ENCODE results near the gene RFFL. TPM values are rescaled to one million over a fixed set of nuclear protein-coding genes. Genes with fewer than 3 reads are reported as not detected.
A peak's percentile ranks its signal among the peaks of the same experiment; 100 is the strongest.
"Not testable (repeated sequence)": the region's sequence is repeated elsewhere in the genome, so short reads cannot be mapped to it uniquely, and the experiment has no call there.

RFFL gene
- total RNA-seq, 1 donor from 2014 or later = 2.1 TPM

- no peak overlapping the region for H3K9ac ChIP-seq (ENCODE audit: low read depth in 1 of 3, low read length in 3 of 3)
- H3K36me3 ChIP-seq (ENCODE audit: control insufficient read depth in 3 of 3, insufficient read depth in 3 of 3, low read length in 3 of 3) = peaks cover 4 to 20% (median 11%) of the 10 kb centered on the region in 3 donors
- H3K4me1 ChIP-seq (ENCODE audit: control insufficient read depth in 3 of 3, insufficient read depth in 3 of 3, low read length in 3 of 3) = no peaks in the 10 kb centered on the region
- no peaks in the 10 kb centered on the region for H3K9me3 ChIP-seq (ENCODE audit: control insufficient read depth in 3 of 3, low read length in 3 of 3)
- H3K27ac ChIP-seq (ENCODE audit: low read depth, low read length) = no peak overlapping the region
- H3K27me3 ChIP-seq (ENCODE audit: control insufficient read depth in 3 of 3, insufficient read depth in 3 of 3, low read length in 3 of 3) = no peaks in the 10 kb centered on the region
- H3K4me3 ChIP-seq (ENCODE audit: low read length in 3 of 3) = no peak overlapping the region
These were observed 34.8 kb downstream of the RFFL start for GRCh38 chr17:35028531-35029262.

DNA sequence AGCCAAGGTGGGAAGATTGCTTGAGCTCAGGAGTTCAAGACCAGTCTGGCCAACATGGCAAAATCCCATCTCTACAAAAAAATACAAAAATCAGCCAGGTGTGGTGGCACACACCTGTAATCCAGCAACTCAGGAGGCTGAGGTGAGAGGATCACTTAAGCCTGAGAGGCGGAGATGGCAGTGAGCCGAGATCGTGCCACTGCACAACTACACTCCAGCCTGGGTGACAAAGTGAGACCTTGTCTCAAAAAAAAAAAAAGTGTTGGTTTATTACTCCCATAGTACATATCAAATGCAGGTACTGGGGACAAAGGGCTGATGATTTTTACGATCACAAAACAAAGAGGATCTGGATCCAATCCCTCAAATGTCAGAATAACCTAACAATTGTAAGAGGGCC lies 35.4 kb downstream of the RFFL start:
- H3K4me1 ChIP-seq (ENCODE audit: control insufficient read depth in 3 of 3, insufficient read depth in 3 of 3, low read length in 3 of 3); H3K4me3 ChIP-seq (ENCODE audit: low read length in 3 of 3); H3K27ac ChIP-seq (ENCODE audit: low read depth, low read length); H3K9ac ChIP-seq (ENCODE audit: low read depth in 1 of 3, low read length in 3 of 3); H3K27me3 ChIP-seq (ENCODE audit: control insufficient read depth in 3 of 3, insufficient read depth in 3 of 3, low read length in 3 of 3); H3K9me3 ChIP-seq (ENCODE audit: control insufficient read depth in 3 of 3, low read length in 3 of 3): not testable (repeated sequence)
- H3K36me3 ChIP-seq (ENCODE audit: control insufficient read depth in 3 of 3, insufficient read depth in 3 of 3, low read length in 3 of 3) = peaks cover 4 to 21% (median 11%) of the 10 kb centered on the region in 3 donors

DNA sequence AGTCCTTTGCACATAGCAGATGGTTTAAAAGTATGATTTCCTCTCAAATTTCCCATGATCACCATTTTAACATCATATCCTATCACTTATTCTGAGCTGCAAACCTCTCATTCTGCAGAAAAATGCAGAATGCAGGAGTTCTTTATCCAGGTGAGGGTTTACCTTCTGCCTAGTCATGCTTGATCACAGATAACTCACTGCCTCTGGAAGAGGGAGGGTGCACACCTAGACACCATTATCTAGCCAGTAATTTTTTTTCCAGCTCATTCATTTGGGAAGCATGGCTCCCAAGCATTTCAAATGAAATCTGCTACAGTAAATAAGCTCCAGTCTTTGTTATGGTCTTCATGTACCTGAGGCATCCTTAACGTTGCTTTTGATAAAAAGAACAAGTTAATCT lies 38.0 kb downstream of the RFFL start:
- H3K4me3 ChIP-seq (ENCODE audit: low read length in 3 of 3) = no peak overlapping the region
- no peak overlapping the region for H3K27ac ChIP-seq (ENCODE audit: low read depth, low read length)
- H3K9me3 ChIP-seq (ENCODE audit: control insufficient read depth in 3 of 3, low read length in 3 of 3) = no peaks in the 10 kb centered on the region
- H3K36me3 ChIP-seq (ENCODE audit: control insufficient read depth in 3 of 3, insufficient read depth in 3 of 3, low read length in 3 of 3) = peaks cover 10 to 26% (median 14%) of the 10 kb centered on the region in 3 donors
- H3K27me3 ChIP-seq (ENCODE audit: control insufficient read depth in 3 of 3, insufficient read depth in 3 of 3, low read length in 3 of 3) = no peaks in the 10 kb centered on the region
- H3K9ac ChIP-seq (ENCODE audit: low read depth in 1 of 3, low read length in 3 of 3) = no peak overlapping the region
- peaks cover 6 to 16% (median 13%) of the 10 kb centered on the region in 3 donors for H3K4me1 ChIP-seq (ENCODE audit: control insufficient read depth in 3 of 3, insufficient read depth in 3 of 3, low read length in 3 of 3)

- Histone ChIP-seq H3K27ac (ENCODE audit: low read depth, low read length) (peak overlapping the region; percentile 69), H3K9ac (ENCODE audit: low read depth in 1 of 3, low read length in 3 of 3) (no peak overlapping the region), H3K4me3 (ENCODE audit: low read length in 3 of 3) (no peak overlapping the region), H3K9me3 (ENCODE audit: control insufficient read depth in 3 of 3, low read length in 3 of 3) (no peaks in the 10 kb centered on the region), H3K36me3 (ENCODE audit: control insufficient read depth in 3 of 3, insufficient read depth in 3 of 3, low read length in 3 of 3) (peaks cover 10 to 40% (median 16%) of the 10 kb centered on the region in 3 donors), H3K27me3 (ENCODE audit: control insufficient read depth in 3 of 3, insufficient read depth in 3 of 3, low read length in 3 of 3) (no peaks in the 10 kb centered on the region), H3K4me1 (ENCODE audit: control insufficient read depth in 3 of 3, insufficient read depth in 3 of 3, low read length in 3 of 3) (peaks cover 6 to 16% (median 13%) of the 10 kb centered on the region in 3 donors)
These were observed 40.0 kb downstream of the RFFL start for GRCh38 chr17:35023538-35023937.

- no peaks in the 10 kb centered on the region for H3K9me3 ChIP-seq (ENCODE audit: control insufficient read depth in 3 of 3, low read length in 3 of 3)
- peak overlapping the region in 1 of 3 donors; percentile 46 for H3K4me3 ChIP-seq (ENCODE audit: low read length in 3 of 3)
- peak overlapping the region in 1 of 3 donors; percentile 61 for H3K9ac ChIP-seq (ENCODE audit: low read depth in 1 of 3, low read length in 3 of 3)
- H3K27ac ChIP-seq (ENCODE audit: low read depth, low read length) = peak overlapping the region; percentile 69
- H3K4me1 ChIP-seq (ENCODE audit: control insufficient read depth in 3 of 3, insufficient read depth in 3 of 3, low read length in 3 of 3) = peaks cover 6 to 16% (median 13%) of the 10 kb centered on the region in 3 donors
- H3K27me3 ChIP-seq (ENCODE audit: control insufficient read depth in 3 of 3, insufficient read depth in 3 of 3, low read length in 3 of 3) = no peaks in the 10 kb centered on the region
- H3K36me3 ChIP-seq (ENCODE audit: control insufficient read depth in 3 of 3, insufficient read depth in 3 of 3, low read length in 3 of 3) = peaks cover 10 to 43% (median 16%) of the 10 kb centered on the region in 3 donors
These were observed 40.9 kb downstream of the RFFL start for GRCh38 chr17:35022536-35023063.

GRCh38 chr17:35021520-35022380 lies 41.8 kb downstream of the RFFL start:
- Histone ChIP-seq H3K36me3 (ENCODE audit: control insufficient read depth in 3 of 3, insufficient read depth in 3 of 3, low read length in 3 of 3) (peaks cover 10 to 49% (median 16%) of the 10 kb centered on the region in 3 donors), H3K9ac (ENCODE audit: low read depth in 1 of 3, low read length in 3 of 3) (peak overlapping the region in 1 of 3 donors; percentile 17), H3K27ac (ENCODE audit: low read depth, low read length) (peak overlapping the region; percentile 69), H3K9me3 (ENCODE audit: control insufficient read depth in 3 of 3, low read length in 3 of 3) (no peaks in the 10 kb centered on the region), H3K4me1 (ENCODE audit: control insufficient read depth in 3 of 3, insufficient read depth in 3 of 3, low read length in 3 of 3) (peaks cover 6 to 20% (median 17%) of the 10 kb centered on the region in 3 donors), H3K27me3 (ENCODE audit: control insufficient read depth in 3 of 3, insufficient read depth in 3 of 3, low read length in 3 of 3) (no peaks in the 10 kb centered on the region), H3K4me3 (ENCODE audit: low read length in 3 of 3) (no peak overlapping the region)

DNA sequence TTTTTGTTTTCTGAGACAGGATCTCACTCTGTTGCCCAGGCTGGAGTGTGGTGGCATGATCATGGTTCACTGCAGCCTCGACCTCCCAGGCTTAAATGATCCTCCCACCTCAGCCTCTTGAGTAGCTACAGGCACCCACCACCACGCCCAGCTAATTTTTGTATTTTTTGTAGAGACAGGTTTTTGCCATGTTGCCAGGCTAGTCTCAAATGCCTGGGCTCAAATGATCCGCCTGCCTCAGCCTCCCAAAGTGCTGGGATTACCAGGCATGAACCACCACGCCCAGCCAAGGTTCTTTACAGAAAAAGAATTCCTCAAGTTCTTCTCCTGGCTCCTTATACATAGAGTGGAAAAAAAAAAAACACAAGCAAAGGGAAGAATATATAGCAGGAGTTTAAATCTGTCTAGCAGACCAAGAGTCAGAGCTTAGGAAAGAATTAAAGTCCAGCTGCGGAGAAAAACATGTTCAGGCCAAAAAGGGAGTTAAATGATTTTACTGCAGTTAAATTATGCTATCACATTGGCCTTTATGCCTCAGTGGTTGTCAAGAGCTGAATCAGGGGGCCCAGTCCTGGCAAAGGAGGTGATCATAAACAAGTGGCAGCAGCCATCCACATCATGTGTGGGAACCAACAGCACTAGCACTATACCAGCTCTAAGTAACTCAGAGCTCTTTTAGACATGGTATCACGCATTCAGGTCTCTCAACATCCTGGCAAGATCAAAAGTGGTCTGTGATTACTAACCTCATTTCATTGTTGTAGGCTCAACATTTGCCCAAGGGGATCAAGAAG lies 43.9 kb downstream of the RFFL start:
- H3K27ac ChIP-seq (ENCODE audit: low read depth, low read length) = no peak overlapping the region
- H3K9ac ChIP-seq (ENCODE audit: low read depth in 1 of 3, low read length in 3 of 3) = no peak overlapping the region
- H3K9me3 ChIP-seq (ENCODE audit: control insufficient read depth in 3 of 3, low read length in 3 of 3) = no peaks in the 10 kb centered on the region
- H3K4me1 ChIP-seq (ENCODE audit: control insufficient read depth in 3 of 3, insufficient read depth in 3 of 3, low read length in 3 of 3) = peaks cover 10 to 28% (median 28%) of the 10 kb centered on the region in 3 donors
- H3K4me3 ChIP-seq (ENCODE audit: low read length in 3 of 3) = no peak overlapping the region
- H3K36me3 ChIP-seq (ENCODE audit: control insufficient read depth in 3 of 3, insufficient read depth in 3 of 3, low read length in 3 of 3) = peaks cover 13 to 42% (median 20%) of the 10 kb centered on the region in 3 donors
- no peaks in the 10 kb centered on the region for H3K27me3 ChIP-seq (ENCODE audit: control insufficient read depth in 3 of 3, insufficient read depth in 3 of 3, low read length in 3 of 3)

GRCh38 chr17:35018814-35019213 lies 44.7 kb downstream of the RFFL start:
- H3K36me3 ChIP-seq (ENCODE audit: control insufficient read depth in 3 of 3, insufficient read depth in 3 of 3, low read length in 3 of 3) = peaks cover 16 to 38% (median 25%) of the 10 kb centered on the region in 3 donors
- H3K9ac ChIP-seq (ENCODE audit: low read depth in 1 of 3, low read length in 3 of 3) = no peak overlapping the region
- H3K4me1 ChIP-seq (ENCODE audit: control insufficient read depth in 3 of 3, insufficient read depth in 3 of 3, low read length in 3 of 3) = peaks cover 10 to 28% (median 28%) of the 10 kb centered on the region in 3 donors
- H3K4me3 ChIP-seq (ENCODE audit: low read length in 3 of 3) = no peak overlapping the region
- H3K9me3 ChIP-seq (ENCODE audit: control insufficient read depth in 3 of 3, low read length in 3 of 3) = no peaks in the 10 kb centered on the region
- no peaks in the 10 kb centered on the region for H3K27me3 ChIP-seq (ENCODE audit: control insufficient read depth in 3 of 3, insufficient read depth in 3 of 3, low read length in 3 of 3)
- H3K27ac ChIP-seq (ENCODE audit: low read depth, low read length) = no peak overlapping the region

DNA sequence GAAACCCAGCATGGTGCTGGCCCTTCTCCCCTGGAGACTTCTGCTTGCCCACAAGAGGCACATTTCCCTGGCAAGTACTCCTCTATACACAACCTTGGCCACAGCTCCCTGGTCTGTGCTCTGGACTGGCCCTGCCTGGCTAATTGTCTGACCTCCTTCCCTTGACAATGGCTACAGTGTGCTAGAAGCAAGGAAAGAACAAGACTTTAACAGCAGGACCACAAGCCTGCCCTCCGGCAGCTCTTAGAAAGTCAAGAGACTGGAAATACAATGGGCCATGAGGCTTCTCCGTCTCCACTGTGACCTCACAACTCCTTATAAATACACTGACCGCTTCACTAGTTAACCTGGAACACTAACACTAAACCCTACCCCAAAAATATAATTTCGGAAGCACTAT lies 46.5 kb downstream of the RFFL start:
- Histone ChIP-seq H3K27me3 (ENCODE audit: control insufficient read depth in 3 of 3, insufficient read depth in 3 of 3, low read length in 3 of 3) (no peaks in the 10 kb centered on the region), H3K27ac (ENCODE audit: low read depth, low read length) (no peak overlapping the region), H3K4me3 (ENCODE audit: low read length in 3 of 3) (no peak overlapping the region), H3K9me3 (ENCODE audit: control insufficient read depth in 3 of 3, low read length in 3 of 3) (no peaks in the 10 kb centered on the region), H3K36me3 (ENCODE audit: control insufficient read depth in 3 of 3, insufficient read depth in 3 of 3, low read length in 3 of 3) (peaks cover 16 to 37% (median 26%) of the 10 kb centered on the region in 3 donors), H3K9ac (ENCODE audit: low read depth in 1 of 3, low read length in 3 of 3) (no peak overlapping the region), H3K4me1 (ENCODE audit: control insufficient read depth in 3 of 3, insufficient read depth in 3 of 3, low read length in 3 of 3) (peaks cover 4 to 26% (median 20%) of the 10 kb centered on the region in 3 donors)

Data from skeletal muscle tissue (tissue), 4 donors.